SKM-1 treated with dmso at 0.1 percent for 144 hours (cell line): ENCODE results near the gene SLC2A9.

Experiments
- DNase-seq: peaks from one replicate; lab custom pipeline; 2025; ENCODE audit not compliant: unreplicated experiment; lab: John Stamatoyannopoulos, UW

Gene SLC2A9

GRCh38 chr4:10020871-10021652, at the start of gene SLC2A9:
Gene SLC2A9, minus strand, starts transcription at chr4:10021497. Its CDS starts 68 bp downstream, at chr4:10021429.
- DNase-seq = peak; percentile 57

DNA sequence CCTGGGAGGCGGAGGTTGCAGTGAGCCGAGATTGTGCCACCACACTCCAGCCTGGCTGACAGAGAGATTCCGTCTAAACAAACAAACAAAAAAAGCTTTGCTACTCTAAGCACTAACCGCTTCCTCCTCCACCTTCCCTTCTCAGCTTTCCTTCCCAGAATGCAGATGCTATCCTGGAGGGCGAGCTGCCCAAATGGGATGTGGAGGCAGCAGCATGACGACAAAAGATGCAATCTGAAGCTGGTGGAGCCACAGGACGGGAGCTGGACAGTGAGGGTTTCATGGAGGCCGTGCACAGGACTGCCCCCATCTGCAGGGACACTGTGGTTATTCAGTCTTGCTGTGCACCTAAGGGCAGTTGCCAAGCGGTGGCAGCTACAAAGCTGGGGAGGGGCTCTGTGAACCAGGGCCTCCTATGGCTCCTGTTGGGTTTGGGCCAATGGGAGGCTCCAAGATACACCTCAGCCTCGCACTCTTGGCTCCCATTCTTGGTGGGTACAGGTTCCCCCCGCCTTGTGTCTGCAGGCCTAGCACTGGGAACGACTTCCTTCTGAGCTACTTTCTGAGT, 47.9 kb upstream of the SLC2A9 start:
- no peak for DNase-seq

GRCh38 chr4:10066670-10067651, 45.7 kb upstream of the SLC2A9 start:
- no peak for DNase-seq

DNA sequence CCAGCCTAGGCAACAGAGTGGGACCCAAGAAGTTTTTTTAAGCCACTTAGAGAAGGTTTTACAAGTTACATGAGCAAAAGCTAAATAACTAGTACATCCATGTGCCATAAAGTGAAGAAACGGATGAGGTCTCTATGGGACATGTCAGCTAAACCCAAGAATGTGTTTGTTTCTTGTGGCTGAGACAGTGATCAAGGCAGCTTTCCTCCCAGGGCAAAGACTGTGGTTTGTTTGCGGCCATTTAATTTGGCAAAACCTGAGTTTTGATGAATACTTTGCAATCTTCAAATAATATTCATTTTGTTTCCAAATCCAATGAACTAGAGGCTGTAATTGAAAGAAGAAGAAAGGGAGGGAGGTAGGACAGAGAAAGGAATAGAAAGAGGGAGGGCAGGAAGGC, 44.9 kb upstream of the SLC2A9 start:
- no peak for DNase-seq

- peak; percentile 39 for DNase-seq
Observed at GRCh38 chr4:10063544-10064300, 42.4 kb upstream of the SLC2A9 start.

DNA sequence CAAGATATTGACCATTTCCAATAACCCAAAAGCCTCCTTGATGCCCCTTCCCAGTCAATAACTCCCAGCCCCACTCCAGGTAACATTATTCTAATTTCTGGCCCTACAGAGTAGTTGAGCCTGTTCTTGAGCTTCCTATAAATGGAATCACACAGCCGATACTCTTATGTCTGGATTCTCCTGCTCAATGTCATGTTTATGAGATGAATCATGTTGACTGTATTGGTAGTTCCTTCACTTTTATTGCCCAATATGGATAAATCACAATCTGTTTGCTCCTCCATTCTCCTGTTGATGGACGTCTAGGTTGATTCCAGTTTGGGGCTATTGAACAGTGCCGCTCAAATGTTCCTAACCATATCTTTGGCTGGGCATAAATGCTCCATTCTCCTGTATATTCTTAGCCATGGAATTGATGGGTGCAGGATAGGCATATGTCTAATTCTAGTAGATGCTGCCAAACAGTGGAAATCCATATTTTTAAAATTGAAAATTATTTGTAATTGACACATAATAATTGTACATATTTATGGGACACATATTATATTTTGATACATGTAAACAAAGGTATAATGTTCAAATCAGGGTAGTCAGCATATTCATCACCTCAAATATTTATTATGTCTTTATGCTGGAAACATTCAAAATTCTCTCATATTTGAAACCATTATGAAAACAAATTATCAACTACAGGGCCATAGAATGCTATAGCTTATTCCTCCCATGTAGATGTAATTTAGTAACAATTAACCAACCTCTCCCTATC, 40.5 kb upstream of the SLC2A9 start:
- no peak for DNase-seq

GRCh38 chr4:10058371-10058770, 37.1 kb upstream of the SLC2A9 start:
- DNase-seq = no peak

DNA sequence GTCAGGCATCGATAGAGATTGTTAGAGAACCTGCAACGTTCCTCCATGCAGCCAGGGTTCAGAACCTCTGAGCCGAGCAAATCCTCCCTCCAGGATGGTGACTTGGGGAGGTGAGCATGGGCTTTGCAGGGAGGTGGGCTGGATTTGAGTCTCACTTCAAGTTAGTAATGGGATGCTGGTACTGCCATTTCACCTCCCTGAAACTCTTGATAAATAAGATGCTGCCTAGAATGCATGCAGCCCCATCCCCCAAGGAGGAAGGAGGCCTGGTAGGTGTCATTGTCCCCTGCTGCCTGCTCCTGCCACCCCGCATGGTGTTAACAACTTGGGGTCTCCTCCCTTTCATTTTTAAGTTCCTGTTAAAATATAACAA, 35.7 kb upstream of the SLC2A9 start:
- no peak for DNase-seq

- DNase-seq = no peak
Observed at GRCh38 chr4:10056334-10057022, 35.2 kb upstream of the SLC2A9 start.

DNA sequence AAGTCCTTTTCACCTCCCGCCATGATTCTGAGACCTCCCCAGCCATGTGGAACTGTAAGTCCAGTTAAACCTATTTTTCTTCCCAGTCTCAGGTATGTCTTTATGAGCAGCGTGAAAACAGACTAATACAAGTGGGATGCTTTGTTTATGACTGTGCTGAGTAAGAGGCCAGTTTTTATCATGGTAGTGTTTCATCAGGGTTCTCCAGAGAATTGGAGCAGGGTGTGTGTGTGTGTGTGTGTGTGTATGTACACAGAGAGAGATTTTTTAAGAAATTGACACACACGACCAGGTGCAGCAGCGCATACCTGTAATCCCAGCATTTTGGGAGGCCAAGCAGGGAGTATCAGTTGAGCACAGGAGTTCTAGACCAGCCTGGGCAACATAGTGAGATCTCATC, 34.6 kb upstream of the SLC2A9 start:
- no peak for DNase-seq

DNA sequence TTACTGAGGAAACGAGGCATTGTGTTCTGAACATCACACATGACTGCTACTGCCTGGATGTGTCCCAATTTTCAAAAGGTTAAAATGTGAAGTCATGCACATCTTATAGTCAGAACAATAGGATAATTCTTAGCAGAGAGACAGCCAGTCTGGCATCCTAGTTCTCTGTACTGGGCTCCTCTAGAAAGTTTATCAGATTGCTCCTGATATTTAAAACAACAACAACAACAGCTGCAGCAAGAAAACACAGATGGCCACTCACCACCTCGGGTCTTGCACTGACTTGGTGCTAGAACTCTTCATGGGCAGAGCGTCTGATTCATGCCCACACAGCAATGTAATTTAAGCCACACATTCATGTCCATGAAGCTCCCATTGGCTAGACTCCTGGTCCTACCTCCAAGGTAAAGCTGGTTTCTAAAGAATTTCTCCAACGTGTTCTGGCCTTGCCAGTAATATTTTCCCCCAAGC, 33.3 kb upstream of the SLC2A9 start:
- DNase-seq = no peak

GRCh38 chr4:10053635-10054453, 32.5 kb upstream of the SLC2A9 start:
- DNase-seq = no peak

GRCh38 chr4:10051517-10052135, 30.3 kb upstream of the SLC2A9 start:
- DNase-seq = no peak

DNA sequence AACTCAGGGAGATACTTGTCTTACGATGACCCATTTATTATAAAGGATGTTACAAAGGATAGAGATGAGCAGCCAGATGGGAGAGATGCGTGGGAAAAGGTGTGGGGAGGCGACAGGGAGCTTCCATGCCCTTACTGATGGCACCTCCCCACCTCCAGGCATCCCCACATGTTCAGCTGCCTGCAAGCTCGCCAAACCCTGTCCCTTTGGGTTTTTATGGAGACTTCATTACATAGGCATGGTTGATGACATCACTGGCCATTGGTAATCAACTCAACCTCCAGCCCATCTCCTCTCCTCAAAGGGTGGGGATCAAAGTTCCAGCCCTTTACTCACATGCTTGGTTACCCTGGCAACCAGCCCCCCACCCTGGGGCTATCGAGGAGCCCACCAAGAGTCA, 29.4 kb upstream of the SLC2A9 start:
- no peak for DNase-seq

DNA sequence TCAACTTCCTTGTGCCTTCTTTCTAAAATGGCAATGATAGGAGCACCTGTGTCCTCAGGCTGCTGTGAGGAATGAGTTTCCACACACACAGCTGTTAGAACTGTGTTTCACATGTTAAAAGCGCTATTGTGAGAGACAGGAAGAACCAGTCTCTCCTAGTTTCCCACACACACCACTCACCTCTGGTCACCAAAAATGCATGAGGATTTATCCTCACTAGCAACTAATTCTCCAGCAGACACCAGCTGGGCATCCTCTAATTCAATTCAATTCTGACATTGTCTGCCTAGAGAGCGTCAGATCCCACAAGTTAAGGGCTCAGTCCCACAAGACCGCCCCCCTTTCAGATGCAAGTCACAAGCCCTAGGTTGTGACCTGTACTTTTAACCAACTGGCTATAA, 29.0 kb upstream of the SLC2A9 start:
- DNase-seq = no peak

DNA sequence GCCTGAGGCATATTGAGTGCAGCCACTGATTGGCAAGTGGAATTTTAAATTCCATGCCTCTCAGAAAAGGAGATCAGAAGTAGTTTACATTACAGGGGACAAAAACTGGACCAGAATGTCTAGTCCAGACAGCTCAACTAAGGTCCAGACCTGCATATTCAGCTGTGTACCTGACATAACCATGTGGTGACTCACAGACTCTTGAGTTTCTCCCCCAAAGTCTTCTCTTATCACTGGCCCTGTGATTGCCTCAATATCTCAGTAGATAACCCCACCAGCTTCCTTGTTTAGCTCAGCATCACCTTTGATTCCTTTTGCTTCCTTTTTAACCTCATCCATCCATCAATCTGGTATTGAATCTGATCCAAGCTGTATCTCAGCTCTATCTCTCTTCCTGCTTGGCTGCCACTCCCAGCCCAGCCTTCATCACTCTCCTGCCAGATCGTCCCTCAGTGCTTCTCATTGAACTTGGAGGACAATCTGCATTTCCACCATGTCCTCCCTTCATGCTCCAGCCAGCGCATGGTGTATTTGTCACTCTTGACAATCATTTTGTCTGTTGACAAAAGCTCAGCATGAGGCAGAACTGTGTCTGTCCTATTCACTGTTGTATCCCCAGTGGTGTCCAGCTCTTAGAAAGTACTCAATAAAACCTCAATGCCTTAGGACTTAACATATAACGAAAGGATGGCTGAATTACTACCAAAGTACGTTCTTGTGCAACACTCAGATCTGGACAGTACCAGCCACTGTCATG, 27.8 kb upstream of the SLC2A9 start:
- DNase-seq = no peak

DNA sequence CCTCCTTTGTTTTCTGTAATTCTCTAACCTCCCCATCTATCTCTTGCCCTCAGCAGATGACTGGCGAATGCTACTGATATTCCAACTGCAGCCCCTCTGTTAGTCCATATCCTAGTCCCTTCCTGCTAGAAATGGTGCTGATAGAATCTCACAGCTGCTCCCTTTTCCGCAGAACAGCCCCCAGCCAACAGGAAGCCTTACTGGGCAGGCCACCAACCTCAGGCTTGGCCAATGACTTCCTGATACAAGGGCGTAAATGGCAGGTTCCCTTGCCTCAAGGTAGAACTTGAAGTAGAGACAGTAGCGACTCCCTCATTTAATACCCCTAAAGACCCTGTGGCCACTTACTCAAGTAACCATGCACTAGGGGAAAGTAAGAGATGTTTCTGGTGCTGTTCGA, 26.7 kb upstream of the SLC2A9 start:
- DNase-seq = no peak

GRCh38 chr4:10046471-10046870, 25.2 kb upstream of the SLC2A9 start:
- no peak for DNase-seq
